ENCODE data around the gene PRDX2.

The PRDX2 gene

DNA sequence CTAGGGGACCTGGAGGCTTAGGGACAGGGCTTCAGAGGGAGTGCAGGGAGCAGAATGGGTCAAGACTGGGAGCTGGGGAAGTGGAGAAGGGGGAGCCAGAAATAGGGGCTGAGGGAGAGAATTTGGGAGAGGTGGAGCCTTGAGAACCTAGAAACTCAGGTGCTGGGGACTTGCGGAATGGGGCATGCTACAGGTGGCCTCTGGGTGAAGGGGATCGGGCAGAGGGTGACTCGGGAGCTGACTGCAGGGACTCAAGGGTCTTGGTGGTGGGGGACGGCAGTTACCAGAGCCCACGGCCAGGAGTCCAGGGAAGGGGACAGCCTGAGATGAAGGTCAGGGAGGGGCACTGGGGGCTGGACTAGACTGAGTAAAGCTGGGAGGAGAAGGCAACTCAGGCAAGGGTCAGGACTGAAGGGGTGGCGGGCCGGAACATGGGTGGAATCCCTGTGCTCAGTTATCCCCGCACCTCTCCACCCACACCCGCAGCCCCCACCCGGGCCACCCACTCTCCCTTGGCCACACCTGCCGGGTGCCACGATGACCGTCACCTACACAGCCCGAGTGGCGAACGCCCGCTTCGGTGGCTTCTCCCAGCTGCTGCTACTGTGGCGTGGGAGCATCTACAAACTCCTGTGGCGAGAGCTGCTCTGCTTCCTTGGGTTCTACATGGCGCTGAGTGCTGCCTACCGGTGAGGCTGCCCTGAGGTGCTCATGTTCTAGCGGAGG is 49.4 kb downstream of the PRDX2 start:
- no peak for DNase-seq (ENCODE audit: low read depth in 2 of 2)

DNA sequence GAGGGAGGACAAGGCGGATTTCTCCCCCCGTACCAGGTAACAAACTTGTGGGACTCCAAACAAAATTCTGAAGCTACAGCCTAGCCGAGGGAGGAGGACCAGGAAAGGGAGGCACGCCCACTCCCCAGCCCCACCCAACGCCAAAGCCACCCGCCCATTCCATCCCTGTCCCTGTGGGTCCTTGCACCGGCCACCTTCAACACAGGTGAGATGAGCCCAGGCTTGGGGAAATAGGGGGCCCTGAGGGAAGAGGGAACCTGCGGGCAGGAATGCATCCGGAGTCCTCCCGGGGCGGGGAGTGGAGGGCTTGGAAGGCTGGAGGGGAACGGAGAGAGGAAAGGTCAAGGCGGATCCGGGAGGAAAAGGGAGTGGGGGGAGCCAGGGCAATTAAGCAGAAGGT is 50.0 kb downstream of the PRDX2 start, which contains the start of gene BEST2:
Gene BEST2, plus strand, starts transcription at position 157 of the 400 bp plus-strand sequence. CDS start 802 bp downstream, outside the sequence.
- DNase-seq (ENCODE audit: low read depth in 2 of 2), result no peak

DNA sequence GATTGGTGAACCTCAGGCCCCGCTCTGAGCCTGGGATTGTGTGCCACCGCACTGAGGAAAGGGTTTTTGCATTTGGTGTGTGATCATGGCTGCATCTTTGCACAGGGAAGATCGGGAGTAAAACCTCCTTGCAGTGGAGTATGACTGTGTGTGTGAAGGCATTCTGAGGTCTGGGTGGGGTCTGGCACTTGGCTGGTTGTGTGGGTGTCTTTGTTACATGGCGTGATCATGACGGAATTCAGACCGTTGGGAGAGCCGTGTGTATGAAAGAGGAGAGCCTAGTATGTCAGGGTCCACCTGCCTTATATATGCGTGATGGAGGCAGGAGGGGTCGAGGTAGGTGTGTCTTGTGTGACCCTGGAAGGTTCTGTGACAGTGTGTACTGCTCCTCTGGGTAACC is 50.7 kb downstream of the PRDX2 start:
- no peak for DNase-seq (ENCODE audit: low read depth in 2 of 2)

DNA sequence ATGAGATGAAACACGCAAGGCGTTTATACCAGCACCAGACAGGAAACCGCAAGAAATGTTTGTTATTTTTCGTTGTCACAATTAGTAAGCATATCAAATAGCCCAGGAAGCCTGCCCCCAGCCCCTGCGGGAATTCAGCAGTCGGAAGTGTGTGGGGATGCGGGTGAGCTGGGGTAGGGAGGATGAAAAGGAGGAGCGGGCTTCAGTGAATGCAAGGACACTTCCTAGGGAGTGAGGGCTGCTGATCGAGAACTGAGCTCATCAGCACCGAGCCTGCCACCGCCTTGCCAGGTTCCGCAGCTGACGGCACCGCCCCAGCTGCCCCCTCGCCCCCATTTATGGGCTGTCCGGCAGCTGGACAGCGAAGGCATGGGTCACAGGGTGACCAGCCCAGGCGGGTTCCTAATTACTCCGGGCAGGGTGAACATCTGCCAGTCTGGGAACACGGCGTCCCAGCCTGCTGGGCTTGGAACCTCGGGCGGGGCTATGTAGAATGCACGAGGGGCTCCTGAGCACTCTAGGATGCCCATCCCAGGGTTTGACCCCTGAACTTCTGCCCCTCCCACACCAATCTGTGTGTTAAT is 51.6 kb downstream of the PRDX2 start:
- DNase-seq (ENCODE audit: low read depth in 2 of 2), result no peak

DNA sequence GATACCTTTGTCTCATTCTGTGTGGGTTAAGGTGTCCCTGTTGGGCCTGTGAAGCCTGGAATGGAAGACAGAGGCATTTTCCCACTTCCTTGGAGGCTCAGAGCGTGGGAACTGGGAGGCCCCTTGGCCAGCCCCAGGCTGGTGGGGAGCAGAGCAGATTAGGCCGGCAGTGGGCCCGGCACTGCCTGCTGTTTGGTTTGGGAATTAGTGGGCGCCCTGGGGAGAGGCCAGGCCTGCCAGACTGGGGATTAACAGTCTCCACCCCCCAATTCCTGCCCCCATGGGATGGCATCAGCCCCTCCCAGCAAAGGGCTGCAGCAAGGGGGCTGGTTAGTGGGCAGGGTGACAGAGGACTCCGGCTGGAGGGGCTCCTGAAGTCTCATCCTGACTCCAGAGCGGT is 53.1 kb downstream of the PRDX2 start:
- DNase-seq (ENCODE audit: low read depth in 2 of 2), result no peak

Measured in stimulated activated CD8-positive, alpha-beta memory T cell treated with anti-CD3 and anti-CD28 coated beads, Interleukin-2, amount 100 ng/mL, for 1 hour (primary cell).